ENCODE results near the gene CPAMD8. TPM values are rescaled to one million over a fixed set of nuclear protein-coding genes. Genes with fewer than 3 reads are reported as not detected.

CPAMD8 gene
- total RNA-seq, 1 experiment from 2014 or later = 1.3 TPM

- CTCF ChIA-PET = no interaction called here
- Mint-ChIP-seq H3K9me3 (ENCODE audit: unreplicated experiment) (no peaks in the 10 kb centered on the region), H3K4me3 (ENCODE audit: unreplicated experiment) (no peak overlapping the region), H3K36me3 (ENCODE audit: insufficient read depth, unreplicated experiment) (no peaks in the 10 kb centered on the region), H3K4me1 (ENCODE audit: insufficient read depth, unreplicated experiment) (no peaks in the 10 kb centered on the region), H3K27ac (ENCODE audit: low read depth, unreplicated experiment) (no peak overlapping the region), H3K27me3 (ENCODE audit: insufficient read depth, unreplicated experiment) (no peaks in the 10 kb centered on the region)
- POLR2A ChIA-PET = no interaction called here
- intact Hi-C loops (cut with micrococcal nuclease) = no loop called here
- TF ChIP-seq CTCF (IDR thresholded peaks at IDR 0.05; ENCODE audit: unreplicated experiment) = no peak
- DNase-seq (ENCODE audit: unreplicated experiment) = no peak
- no TSS peak for BruUV-seq (replicated peaks)
Observed at GRCh38 chr19:16903347-16903746, 123.3 kb downstream of the CPAMD8 start.

- DNase-seq (ENCODE audit: unreplicated experiment) = no peak
- POLR2A ChIA-PET = no interaction called here
- Mint-ChIP-seq H3K36me3 (ENCODE audit: insufficient read depth, unreplicated experiment) (no peaks in the 10 kb centered on the region), H3K9me3 (ENCODE audit: unreplicated experiment) (no peaks in the 10 kb centered on the region), H3K4me1 (ENCODE audit: insufficient read depth, unreplicated experiment) (no peaks in the 10 kb centered on the region), H3K27me3 (ENCODE audit: insufficient read depth, unreplicated experiment) (no peaks in the 10 kb centered on the region), H3K27ac (ENCODE audit: low read depth, unreplicated experiment) (no peak overlapping the region), H3K4me3 (ENCODE audit: unreplicated experiment) (no peak overlapping the region)
- CTCF ChIA-PET = interaction anchor here (2.5 kb wide), 1 partner anchor 68 kb away, joined by 6 read pairs; no protein-coding TSS in a partner anchor
- TF ChIP-seq CTCF (IDR thresholded peaks at IDR 0.05; ENCODE audit: unreplicated experiment) = no peak
- intact Hi-C loops (cut with micrococcal nuclease) = no loop called here
- BruUV-seq (replicated peaks) = no TSS peak
Observed at GRCh38 chr19:16902545-16902944, 124.1 kb downstream of the CPAMD8 start.

GRCh38 chr19:16901491-16902175, 125.0 kb downstream of the CPAMD8 start:
- Mint-ChIP-seq H3K9me3 (ENCODE audit: unreplicated experiment) (no peaks in the 10 kb centered on the region), H3K27me3 (ENCODE audit: insufficient read depth, unreplicated experiment) (no peaks in the 10 kb centered on the region), H3K4me3 (ENCODE audit: unreplicated experiment) (no peak overlapping the region), H3K27ac (ENCODE audit: low read depth, unreplicated experiment) (no peak overlapping the region), H3K4me1 (ENCODE audit: insufficient read depth, unreplicated experiment) (no peaks in the 10 kb centered on the region), H3K36me3 (ENCODE audit: insufficient read depth, unreplicated experiment) (no peaks in the 10 kb centered on the region)
- TF ChIP-seq CTCF (IDR thresholded peaks at IDR 0.05; ENCODE audit: unreplicated experiment) = no peak
- DNase-seq (ENCODE audit: unreplicated experiment) = no peak
- ChIA-PET CTCF (interaction anchor here (2.5 kb wide), 1 partner anchor 68 kb away, joined by 6 read pairs; no protein-coding TSS in a partner anchor), POLR2A (interaction anchor here (0.5 to 0.7 kb wide), 2 partner anchors 18 to 90 kb away, joined by 3 to 4 read pairs; no protein-coding TSS in a partner anchor)
- intact Hi-C loops (cut with micrococcal nuclease) = no loop called here
- BruUV-seq (replicated peaks) = no TSS peak

GRCh38 chr19:16899566-16900075, 127.0 kb downstream of the CPAMD8 start:
- H3K4me3 Mint-ChIP-seq (ENCODE audit: unreplicated experiment) = peak overlapping the region; percentile 40
- no peak overlapping the region for H3K27ac Mint-ChIP-seq (ENCODE audit: low read depth, unreplicated experiment)

More at GRCh38 chr19:16899566-16900075, 127.0 kb downstream of the CPAMD8 start:
- Mint-ChIP-seq H3K4me1 (ENCODE audit: insufficient read depth, unreplicated experiment) (no peaks in the 10 kb centered on the region), H3K27me3 (ENCODE audit: insufficient read depth, unreplicated experiment) (no peaks in the 10 kb centered on the region), H3K9me3 (ENCODE audit: unreplicated experiment) (no peaks in the 10 kb centered on the region), H3K36me3 (ENCODE audit: insufficient read depth, unreplicated experiment) (no peaks in the 10 kb centered on the region)
- no TSS peak for BruUV-seq (replicated peaks)
- peak; percentile 68 for TF ChIP-seq CTCF (IDR thresholded peaks at IDR 0.05; ENCODE audit: unreplicated experiment)
- CTCF ChIA-PET = interaction anchor here (0.6 to 1.4 kb wide), 11 partner anchors 11 to 492 kb away, joined by 3 to 4 read pairs (median 3); no protein-coding TSS in a partner anchor
- peak; percentile 62 for DNase-seq (ENCODE audit: unreplicated experiment)
- POLR2A ChIA-PET = interaction anchor here (0.6 to 1.1 kb wide), 2 partner anchors 43 to 225 kb away, joined by 3 to 4 read pairs; no protein-coding TSS in a partner anchor
- intact Hi-C loops (cut with micrococcal nuclease) = loop anchor here (1.0 to 5.0 kb wide), 3 partner anchors 72 to 153 kb away; partner anchors contain the start of gene SIN3B
